T-helper 17 cell (primary cell): Measurements from ENCODE around the gene SPO11. TPM values are rescaled to one million over a fixed set of nuclear protein-coding genes. Genes with fewer than 3 reads are reported as not detected.

Source experiments
- ATAC-seq: fragments of 150-1000 bp; cut with Tn5 transposase; 2 replicates; pipeline ENCODE4 v1.10.0; 2021; ENCODE audit warnings: mild to moderate bottlenecking, moderate library complexity
- DNase-seq, 3 donors: peaks; one replicate each; pipeline versions ENCODE4 v3.0.0 to v3.0.0-alpha.2; 2020 to 2021
- H3K9me3 ChIP-seq: one replicate; pipeline ENCODE4 v1.7.0; 2013; ENCODE audit warnings: low read length, mild to moderate bottlenecking; ENCODE audit not compliant: control insufficient read depth, poor library complexity, severe bottlenecking
- H3K27ac Mint-ChIP-seq: one replicate; pipeline ENCODE4 v1.8.0; 2022; ENCODE audit warnings: mild to moderate bottlenecking, moderate library complexity, mixed read lengths
- H3K27me3 Mint-ChIP-seq: one replicate; pipeline ENCODE4 v1.8.0; 2022; ENCODE audit warnings: mixed read lengths
- H3K36me3 Mint-ChIP-seq: one replicate; pipeline ENCODE4 v1.8.0; 2022; ENCODE audit warnings: low read depth, mixed read lengths
- H3K4me1 Mint-ChIP-seq: one replicate; pipeline ENCODE4 v1.8.0; 2022; ENCODE audit warnings: mild to moderate bottlenecking, mixed read lengths
- H3K4me3 Mint-ChIP-seq: one replicate; pipeline ENCODE4 v1.8.0; 2022; ENCODE audit warnings: mild to moderate bottlenecking, moderate library complexity, mixed read lengths
- total RNA-seq, 4 donors: library from RNA in 2 of 4; stranded (reverse) in 2 of 4; gene quantifications; one replicate each; pipeline ENCODE4 v1.2.3 and lab custom pipeline; 2022 to 2026

The SPO11 gene
- total RNA-seq, 2 donors from 2014 or later, result not detected

GRCh38 chr20:57315976-57316480, 13.6 kb upstream of the SPO11 start:
- Mint-ChIP-seq H3K36me3 (no peaks in the 10 kb centered on the region), H3K4me3 (no peak overlapping the region), H3K27me3 (peaks cover 45% of the 10 kb centered on the region), H3K27ac (no peak overlapping the region), H3K4me1 (peaks cover 3% of the 10 kb centered on the region)
- ATAC-seq (no peak), DNase-seq (no peak)
- no peaks in the 10 kb centered on the region for H3K9me3 ChIP-seq

GRCh38 chr20:57316795-57317201, 12.8 kb upstream of the SPO11 start:
- peaks cover under 1% of the 10 kb centered on the region for H3K36me3 Mint-ChIP-seq
- H3K9me3 ChIP-seq, result no peaks in the 10 kb centered on the region
- H3K27me3 Mint-ChIP-seq, result peaks cover 52% of the 10 kb centered on the region
- H3K4me3 Mint-ChIP-seq, result no peak overlapping the region
- ATAC-seq (no peak), DNase-seq (no peak)
- no peak overlapping the region for H3K27ac Mint-ChIP-seq
- H3K4me1 Mint-ChIP-seq, result peaks cover 5% of the 10 kb centered on the region

- Mint-ChIP-seq H3K4me3 (no peak overlapping the region), H3K4me1 (peaks cover 5% of the 10 kb centered on the region), H3K36me3 (peaks cover 4% of the 10 kb centered on the region), H3K27me3 (peaks cover 57% of the 10 kb centered on the region), H3K27ac (no peak overlapping the region)
- H3K9me3 ChIP-seq, result no peaks in the 10 kb centered on the region
- DNase-seq, result no peak
- no peak for ATAC-seq
Observed at GRCh38 chr20:57317316-57317788, 12.3 kb upstream of the SPO11 start.

- DNase-seq, result no peak
- H3K4me3 Mint-ChIP-seq, result no peak overlapping the region
- ATAC-seq, result no peak
Observed at GRCh38 chr20:57317789-57318371, 11.7 kb upstream of the SPO11 start.

GRCh38 chr20:57319584-57319983, 10.0 kb upstream of the SPO11 start:
- Mint-ChIP-seq H3K36me3 (peaks cover 5% of the 10 kb centered on the region), H3K27me3 (peaks cover 60% of the 10 kb centered on the region), H3K27ac (no peak overlapping the region), H3K4me1 (peaks cover 5% of the 10 kb centered on the region), H3K4me3 (no peak overlapping the region)
- ATAC-seq, result no peak
- DNase-seq, result no peak
- H3K9me3 ChIP-seq, result no peaks in the 10 kb centered on the region

More at GRCh38 chr20:57317789-57318371, 11.7 kb upstream of the SPO11 start:
- H3K27ac Mint-ChIP-seq, result no peak overlapping the region
- no peaks in the 10 kb centered on the region for H3K9me3 ChIP-seq
- H3K27me3 Mint-ChIP-seq, result peaks cover 62% of the 10 kb centered on the region
- peaks cover 5% of the 10 kb centered on the region for H3K36me3 Mint-ChIP-seq
- peaks cover 5% of the 10 kb centered on the region for H3K4me1 Mint-ChIP-seq

- no peak overlapping the region for H3K27ac Mint-ChIP-seq
- peaks cover 5% of the 10 kb centered on the region for H3K36me3 Mint-ChIP-seq
- H3K9me3 ChIP-seq, result no peaks in the 10 kb centered on the region
- peaks cover 5% of the 10 kb centered on the region for H3K4me1 Mint-ChIP-seq
- H3K4me3 Mint-ChIP-seq, result no peak overlapping the region
- peaks cover 52% of the 10 kb centered on the region for H3K27me3 Mint-ChIP-seq
- ATAC-seq (no peak), DNase-seq (no peak)
Observed at GRCh38 chr20:57320358-57320757, 9.2 kb upstream of the SPO11 start.

GRCh38 chr20:57321142-57321541, 8.5 kb upstream of the SPO11 start:
- H3K4me3 Mint-ChIP-seq, result no peak overlapping the region
- ATAC-seq (no peak), DNase-seq (no peak)
- H3K27me3 Mint-ChIP-seq, result peaks cover 47% of the 10 kb centered on the region
- H3K4me1 Mint-ChIP-seq, result peaks cover 2% of the 10 kb centered on the region
- no peaks in the 10 kb centered on the region for H3K9me3 ChIP-seq
- peaks cover 5% of the 10 kb centered on the region for H3K36me3 Mint-ChIP-seq
- no peak overlapping the region for H3K27ac Mint-ChIP-seq

- H3K36me3 Mint-ChIP-seq, result peaks cover 5% of the 10 kb centered on the region
- peaks cover 59% of the 10 kb centered on the region for H3K27me3 Mint-ChIP-seq
- peaks cover 2% of the 10 kb centered on the region for H3K4me1 Mint-ChIP-seq
- DNase-seq, result no peak
- H3K27ac Mint-ChIP-seq, result no peak overlapping the region
- H3K4me3 Mint-ChIP-seq, result no peak overlapping the region
- H3K9me3 ChIP-seq, result no peaks in the 10 kb centered on the region
- no peak for ATAC-seq
Observed at GRCh38 chr20:57322476-57322875, 7.1 kb upstream of the SPO11 start.

GRCh38 chr20:57323034-57323433, 6.6 kb upstream of the SPO11 start:
- ATAC-seq (no peak), DNase-seq (no peak)
- H3K27ac Mint-ChIP-seq, result no peak overlapping the region
- H3K9me3 ChIP-seq, result no peaks in the 10 kb centered on the region
- H3K27me3 Mint-ChIP-seq, result peaks cover 62% of the 10 kb centered on the region
- H3K36me3 Mint-ChIP-seq, result peaks cover 5% of the 10 kb centered on the region
- peaks cover 2% of the 10 kb centered on the region for H3K4me1 Mint-ChIP-seq
- no peak overlapping the region for H3K4me3 Mint-ChIP-seq

GRCh38 chr20:57325632-57326356, 3.8 kb upstream of the SPO11 start:
- DNase-seq (no peak), ATAC-seq (no peak)
- H3K27ac Mint-ChIP-seq, result no peak overlapping the region
- H3K9me3 ChIP-seq, result no peaks in the 10 kb centered on the region
- no peak overlapping the region for H3K4me3 Mint-ChIP-seq
- peaks cover 2% of the 10 kb centered on the region for H3K4me1 Mint-ChIP-seq
- peaks cover 5% of the 10 kb centered on the region for H3K36me3 Mint-ChIP-seq
- peaks cover 61% of the 10 kb centered on the region for H3K27me3 Mint-ChIP-seq

- H3K27ac Mint-ChIP-seq, result no peak overlapping the region
- no peaks in the 10 kb centered on the region for H3K4me1 Mint-ChIP-seq
- no peaks in the 10 kb centered on the region for H3K9me3 ChIP-seq
- H3K36me3 Mint-ChIP-seq, result peaks cover 4% of the 10 kb centered on the region
- ATAC-seq (no peak), DNase-seq (no peak)
- H3K4me3 Mint-ChIP-seq, result no peak overlapping the region
- H3K27me3 Mint-ChIP-seq, result peaks cover 60% of the 10 kb centered on the region
Observed at GRCh38 chr20:57326667-57327455, 2.7 kb upstream of the SPO11 start.

GRCh38 chr20:57327820-57328219, 1.8 kb upstream of the SPO11 start:
- Mint-ChIP-seq H3K36me3 (no peaks in the 10 kb centered on the region), H3K27ac (no peak overlapping the region), H3K4me3 (no peak overlapping the region), H3K27me3 (peaks cover 50% of the 10 kb centered on the region), H3K4me1 (no peaks in the 10 kb centered on the region)
- no peaks in the 10 kb centered on the region for H3K9me3 ChIP-seq
- DNase-seq (no peak), ATAC-seq (no peak)

- no peak for ATAC-seq
- H3K27me3 Mint-ChIP-seq, result peaks cover 56% of the 10 kb centered on the region
- no peaks in the 10 kb centered on the region for H3K9me3 ChIP-seq
Observed at GRCh38 chr20:57330998-57331397, 1.4 kb downstream of the SPO11 start.

More at GRCh38 chr20:57330998-57331397, 1.4 kb downstream of the SPO11 start:
- Mint-ChIP-seq H3K36me3 (no peaks in the 10 kb centered on the region), H3K4me1 (no peaks in the 10 kb centered on the region), H3K4me3 (no peak overlapping the region), H3K27ac (no peak overlapping the region)
- DNase-seq, result no peak
